K562 (cell line): ENCODE data around the gene THOP1. TPM values are rescaled to one million over a fixed set of nuclear protein-coding genes. Genes with fewer than 3 reads are reported as not detected.
A peak's percentile ranks its signal among the peaks of the same experiment; 100 is the strongest.

Experiments used
- ADNP ChIP-seq: fragments of 200-800 bp; sonication (Bioruptor generic); IDR thresholded peaks from 2 replicates; pipeline ENCODE4 v1.6.1; 2016; ENCODE audit warnings: missing genetic modification characterization, missing compliant biosample characterization
- AFF1 ChIP-seq, 2 experiments: fragments of 450-650 bp; IDR thresholded peaks; 2 replicates each; pipeline ENCODE4 v1.6.1; 2018; ENCODE audit warnings: mild to moderate bottlenecking in 2 of 2, low read depth in 1 of 2; ENCODE audit not compliant: partially characterized antibody in 2 of 2
- CREM ChIP-seq: IDR thresholded peaks from 2 replicates; pipeline ENCODE4 v1.6.1; 2014; ENCODE audit warnings: antibody characterized with exemption, low read depth
- EGR1 ChIP-seq: fragments of 450-650 bp; conservative IDR thresholded peaks from 2 replicates; pipeline ENCODE4 v1.6.1; 2017; ENCODE audit warnings: mild to moderate bottlenecking
- FOXK1 ChIP-seq: sonication (generic); formaldehyde crosslinking; IDR thresholded peaks from 2 replicates; pipeline ENCODE4 v1.8.0; 2022; ENCODE audit warnings: missing genetic modification reagents, mild to moderate bottlenecking, borderline replicate concordance
- GABPA ChIP-seq: fragments of 200-800 bp; sonication (Bioruptor generic); conservative IDR thresholded peaks from 2 replicates; pipeline ENCODE4 v1.6.1; 2016; ENCODE audit warnings: low read depth, missing genetic modification characterization, missing compliant biosample characterization
- HBP1 ChIP-seq: fragments of 450-650 bp; formaldehyde crosslinking; IDR thresholded peaks from 2 replicates; pipeline ENCODE4 v1.4.0; 2022; ENCODE audit warnings: missing genetic modification characterization
- KDM5B ChIP-seq: fragments of 200-600 bp; sonication (generic); IDR thresholded peaks from 2 replicates; pipeline ENCODE4 v1.6.1; 2012; ENCODE audit warnings: low read depth, mild to moderate bottlenecking, moderate library complexity, low read length, control low read depth, inconsistent platforms; ENCODE audit not compliant: insufficient replicate concordance
- LCOR ChIP-seq: sonication (generic); formaldehyde crosslinking; IDR thresholded peaks from 2 replicates; pipeline ENCODE4 v1.8.0; 2022; ENCODE audit warnings: mild to moderate bottlenecking, missing genetic modification reagents
- MXI1 ChIP-seq: IDR thresholded peaks from 2 replicates; pipeline ENCODE4 v1.6.1; 2011; ENCODE audit warnings: low read depth, mild to moderate bottlenecking, improper control_type of control experiment, low read length
- NONO ChIP-seq, 2 experiments: fragments of 200-400 bp in 1 of 2; fragments of 450-650 bp in 1 of 2; formaldehyde crosslinking in 1 of 2; IDR thresholded peaks; 2 replicates each; pipeline ENCODE4 v1.6.1; 2017; ENCODE audit warnings: low read depth in 2 of 2, mild to moderate bottlenecking in 2 of 2, moderate library complexity in 2 of 2, low read length in 1 of 2
- PCBP2 ChIP-seq: fragments of 200-400 bp; formaldehyde crosslinking; IDR thresholded peaks from 2 replicates; pipeline ENCODE4 v1.6.1; 2018; ENCODE audit warnings: low read length, low read depth, mild to moderate bottlenecking, moderate library complexity; ENCODE audit not compliant: poor library complexity, severe bottlenecking
- PML ChIP-seq: IDR thresholded peaks from 2 replicates; pipeline ENCODE4 v1.6.1; 2012; ENCODE audit warnings: low read length, inconsistent platforms
- RAD21 ChIP-seq, 2 experiments: fragments of 250-450 bp in 1 of 2; fragments of 450-650 bp in 1 of 2; sonication (Bioruptor Pico) in 1 of 2; formaldehyde crosslinking in 1 of 2; IDR thresholded peaks in 1 of 2; conservative IDR thresholded peaks in 1 of 2; 2 replicates each; pipeline versions ENCODE4 v1.4.0 to v1.8.0; 2020 to 2022; ENCODE audit warnings: mild to moderate bottlenecking in 2 of 2, moderate library complexity in 1 of 2
- SMAD4 ChIP-seq: fragments of 250-450 bp; sonication (Bioruptor Pico); conservative IDR thresholded peaks from 2 replicates; pipeline ENCODE4 v1.8.0; 2021; ENCODE audit warnings: inconsistent platforms, mild to moderate bottlenecking, moderate library complexity
- SMARCB1 ChIP-seq: IDR thresholded peaks from 2 replicates; pipeline ENCODE4 v1.6.1; 2011; ENCODE audit warnings: improper control_type of control experiment, low read depth; ENCODE audit not compliant: insufficient read length
- ZNF518B ChIP-seq: fragments of 250-450 bp; sonication (Bioruptor Pico); IDR thresholded peaks from 2 replicates; pipeline ENCODE4 v1.5.0; 2021; ENCODE audit warnings: mild to moderate bottlenecking, moderate library complexity
- ZNF644 ChIP-seq: fragments of 200-800 bp; sonication (Bioruptor generic); IDR thresholded peaks from 2 replicates; pipeline ENCODE4 v1.6.1; 2016; ENCODE audit warnings: low read depth, missing genetic modification characterization, missing compliant biosample characterization
- polyA plus RNA-seq, 8 experiments: library from polyadenylated mRNA; depleted of rRNA in 4 of 8; stranded (reverse) in 5 of 8; unstranded in 3 of 8; fragments of >200 nt; fragmentation: Nextera tagmentation in 2 of 8; fragmentation: Illumina TruSeq in 1 of 8; extraction: Ambion mirVana in 2 of 8; extraction: Trizol in 1 of 8; gene quantifications; 2 replicates each; pipeline versions ENCODE4 v1.2.1 to v1.2.3, GENCODE V29; 2011 to 2014; ENCODE audit warnings: inconsistent platforms in 1 of 8, missing spikeins in 1 of 8
- total RNA-seq, 7 experiments: library from RNA; depleted of rRNA in 6 of 7; stranded (reverse); fragments of >200 nt in 6 of 7; fragmentation: Illumina TruSeq in 2 of 7; extraction: Trizol in 2 of 7; gene quantifications; 2 replicates each; pipeline versions ENCODE4 v1.2.1 to v1.2.3, GENCODE V29; 2011 to 2021; ENCODE audit warnings: low replicate concordance in 1 of 7

The THOP1 gene
- total and polyA plus RNA-seq, 9 of the 15 experiments (the other 6 are each of a cell fraction or from before 2014, with no cell fraction given): 1.3 to 255 (median 96.1) TPM

- TF ChIP-seq ADNP (tag): 0 out of 2 replicates have a peak, but pooled peaks have one; percentile 8
- TF ChIP-seq NONO (IDR thresholded peaks at IDR 0.05; ENCODE audit: low read depth in 2 of 2, low read length in 1 of 2): peak; percentile 52 to 85; a peak in 3 of 4 replicates
- 0 out of 2 replicates have a peak, but pooled peaks have one; percentile 59 for TF ChIP-seq ZNF644 (tag)
- TF ChIP-seq LCOR (CRISPR knock-in tag): peak; percentile 82
- no peak for TF ChIP-seq EGR1
- no peak for TF ChIP-seq HBP1 (CRISPR knock-in tag)
- no peak for TF ChIP-seq ZNF518B (CRISPR knock-in tag)
- peak in 1 of 2 experiments; percentile 83 for TF ChIP-seq AFF1 (IDR thresholded peaks at IDR 0.05; ENCODE audit: low read depth in 1 of 2, partially characterized antibody in 2 of 2)
- peak; percentile 61 for TF ChIP-seq KDM5B
- TF ChIP-seq SMARCB1: no peak
- TF ChIP-seq GABPA: peak; percentile 57
- TF ChIP-seq MXI1: no peak
- peak; percentile 33 to 46; a peak in 2 of 4 replicates for TF ChIP-seq RAD21 (CRISPR knock-in tag; conservative IDR thresholded peaks at IDR 0.05 in 1 of 2, IDR thresholded peaks at IDR 0.05 in 1 of 2)
- TF ChIP-seq CREM: peak; percentile 92
- no peak for TF ChIP-seq PCBP2
- TF ChIP-seq FOXK1: 0 out of 2 replicates have a peak, but pooled peaks have one; percentile 32
- TF ChIP-seq SMAD4 (CRISPR knock-in tag): peak; percentile 82
- no peak; the same call in 1 of the 2 replicates for TF ChIP-seq PML
These were observed 34.3 kb downstream of the THOP1 start, which contains the start of gene ZNF554 (continued) for GRCh38 chr19:2819540-2820111.
